ENCODE measurements around the gene ALOX12. TPM values are rescaled to one million over a fixed set of nuclear protein-coding genes. Genes with fewer than 3 reads are reported as not detected.
A peak's percentile ranks its signal among the peaks of the same experiment; 100 is the strongest.

Gene ALOX12
- total and polyA plus RNA-seq, 7 donors, result 0.03 TPM; not detected in 6

DNA sequence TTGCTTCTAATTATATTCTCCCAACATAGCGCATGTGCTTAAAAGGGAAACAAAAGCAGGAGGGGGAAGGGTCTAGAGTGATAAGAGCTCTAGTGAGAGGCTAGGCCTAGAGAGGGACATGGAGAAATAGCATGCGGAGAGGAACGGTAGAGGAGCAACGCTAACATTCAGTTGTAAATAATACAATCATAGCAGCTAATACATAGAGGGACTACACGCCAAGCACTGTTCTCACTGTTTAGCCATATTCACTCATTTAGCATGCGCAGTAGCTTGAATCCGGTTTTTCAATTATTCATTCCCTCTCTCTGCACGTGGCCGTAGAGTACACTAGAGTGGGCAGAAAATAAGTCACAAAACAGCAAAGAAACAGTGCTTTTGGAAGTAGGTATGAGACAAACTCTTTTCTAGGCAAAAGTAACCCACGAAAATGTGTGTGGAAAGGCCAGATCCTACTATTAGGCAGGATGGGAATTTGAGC lies 1.7 kb upstream of the ALOX12 start:
- Histone ChIP-seq H3K27me3 (ENCODE audit: insufficient read depth in 3 of 3, low read length in 2 of 3) (peaks cover 0 to 4% (median 0%) of the 10 kb centered on the region in 3 donors), H3K4me1 (no peaks in the 10 kb centered on the region), H3K36me3 (ENCODE audit: insufficient read depth in 1 of 2, low read depth in 1 of 2) (peaks cover 0 to 6% of the 10 kb centered on the region in 2 donors), H3K27ac (no peak overlapping the region), H3K9me3 (peaks cover 4% of the 10 kb centered on the region), H3K4me3 (no peak overlapping the region)
- TF ChIP-seq, protein P1, sequence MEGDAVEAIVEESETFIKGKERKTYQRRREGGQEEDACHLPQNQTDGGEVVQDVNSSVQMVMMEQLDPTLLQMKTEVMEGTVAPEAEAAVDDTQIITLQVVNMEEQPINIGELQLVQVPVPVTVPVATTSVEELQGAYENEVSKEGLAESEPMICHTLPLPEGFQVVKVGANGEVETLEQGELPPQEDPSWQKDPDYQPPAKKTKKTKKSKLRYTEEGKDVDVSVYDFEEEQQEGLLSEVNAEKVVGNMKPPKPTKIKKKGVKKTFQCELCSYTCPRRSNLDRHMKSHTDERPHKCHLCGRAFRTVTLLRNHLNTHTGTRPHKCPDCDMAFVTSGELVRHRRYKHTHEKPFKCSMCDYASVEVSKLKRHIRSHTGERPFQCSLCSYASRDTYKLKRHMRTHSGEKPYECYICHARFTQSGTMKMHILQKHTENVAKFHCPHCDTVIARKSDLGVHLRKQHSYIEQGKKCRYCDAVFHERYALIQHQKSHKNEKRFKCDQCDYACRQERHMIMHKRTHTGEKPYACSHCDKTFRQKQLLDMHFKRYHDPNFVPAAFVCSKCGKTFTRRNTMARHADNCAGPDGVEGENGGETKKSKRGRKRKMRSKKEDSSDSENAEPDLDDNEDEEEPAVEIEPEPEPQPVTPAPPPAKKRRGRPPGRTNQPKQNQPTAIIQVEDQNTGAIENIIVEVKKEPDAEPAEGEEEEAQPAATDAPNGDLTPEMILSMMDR (IDR thresholded peaks at IDR 0.05), result no peak
- 88 to 89% (median 89%) methylated on average over 10 of the region's 10 CpGs for WGBS, 3 donors
- no peak for DNase-seq
- intact Hi-C loops (cut with DNase I), result no loop called here
- no peak for ATAC-seq

DNA sequence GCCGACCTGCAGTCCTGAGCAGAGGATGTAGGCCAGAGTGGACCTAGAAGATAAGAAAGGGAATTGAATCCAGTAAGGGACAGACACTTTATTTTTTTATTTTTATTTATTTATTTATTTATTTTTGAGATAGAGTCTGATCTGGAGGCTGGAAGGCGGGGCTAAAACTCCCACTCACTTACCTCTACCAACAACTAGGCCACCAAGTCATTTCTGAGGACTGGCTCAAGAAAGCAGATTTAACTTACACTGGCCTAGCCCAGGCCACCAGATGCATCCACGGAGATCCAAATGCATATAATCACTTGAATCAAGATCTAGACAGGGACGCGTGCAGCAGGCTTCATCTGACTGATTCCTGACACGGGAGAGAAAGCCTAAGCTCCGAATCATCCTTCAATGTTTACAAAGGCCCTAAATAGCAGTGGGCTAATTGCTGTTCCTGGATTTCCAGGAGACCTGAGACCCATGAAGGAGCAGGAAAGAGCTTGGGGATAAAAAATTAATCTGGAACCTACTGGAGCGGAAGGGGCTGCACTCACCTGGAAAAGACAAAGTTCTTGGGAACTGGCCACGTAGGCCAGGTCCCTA lies 1.1 kb upstream of the ALOX12 start:
- Histone ChIP-seq H3K4me1 (no peaks in the 10 kb centered on the region), H3K4me3 (no peak overlapping the region), H3K27ac (no peak overlapping the region), H3K27me3 (ENCODE audit: insufficient read depth in 3 of 3, low read length in 2 of 3) (peaks cover 0 to 4% (median 0%) of the 10 kb centered on the region in 3 donors), H3K36me3 (ENCODE audit: insufficient read depth in 1 of 2, low read depth in 1 of 2) (peaks cover 0 to 12% of the 10 kb centered on the region in 2 donors), H3K9me3 (no peaks in the 10 kb centered on the region)
- TF ChIP-seq, protein P1 (IDR thresholded peaks at IDR 0.05), result no peak
- WGBS, 3 donors, result 90 to 94% (median 91%) methylated on average over 9 of the region's 9 CpGs
- intact Hi-C loops (cut with DNase I), result no loop called here
- no peak for DNase-seq
- ATAC-seq, result no peak

DNA sequence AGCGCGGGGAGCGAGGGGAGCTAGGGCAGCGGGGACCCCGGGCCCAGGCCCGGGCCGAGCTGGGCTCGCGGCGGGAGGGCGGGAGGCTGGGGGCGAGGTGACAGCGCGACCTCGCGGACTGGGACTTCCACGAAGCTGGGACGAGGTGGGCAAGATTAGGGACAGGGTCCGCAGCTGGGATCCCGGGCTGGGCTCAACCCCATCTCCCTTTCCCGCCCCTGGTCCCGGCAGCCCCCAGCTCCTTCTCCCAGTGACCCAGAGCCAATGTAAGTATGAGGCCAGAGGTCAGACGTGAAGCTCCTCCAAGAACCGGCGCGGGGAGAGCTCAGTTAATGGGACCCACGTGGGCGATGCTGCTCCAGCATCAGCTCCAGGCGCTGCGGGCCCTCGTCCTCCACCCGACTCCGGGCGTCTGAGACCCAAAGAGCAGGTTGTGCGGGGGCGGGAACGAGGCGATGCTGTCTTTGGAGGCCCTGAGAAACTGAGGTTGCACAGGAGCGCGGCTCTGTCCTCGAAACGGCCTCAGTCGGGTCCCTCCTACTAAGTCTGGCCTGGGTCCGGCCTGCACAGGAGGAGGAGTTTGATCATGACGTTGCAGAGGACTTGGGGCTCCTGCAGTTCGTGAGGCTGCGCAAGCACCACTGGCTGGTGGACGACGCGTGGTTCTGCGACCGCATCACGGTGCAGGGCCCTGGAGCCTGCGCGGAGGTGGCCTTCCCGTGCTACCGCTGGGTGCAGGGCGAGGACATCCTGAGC lies 585 bp downstream of the ALOX12 start:
- ATAC-seq (peak in 2 of 4 donors; percentile 16 to 22), DNase-seq (no peak)
- WGBS, 3 donors, result 55 to 65% (median 55%) methylated on average over 46 to 58 of the region's 58 CpGs
- TF ChIP-seq, protein P1 (IDR thresholded peaks at IDR 0.05), result no peak
- peak overlapping the region; percentile 49 for H3K4me3 ChIP-seq
- H3K27ac ChIP-seq, result no peak overlapping the region
- no peaks in the 10 kb centered on the region for H3K4me1 ChIP-seq
- no peaks in the 10 kb centered on the region for H3K9me3 ChIP-seq
- peaks cover 0 to 4% (median 0%) of the 10 kb centered on the region in 3 donors for H3K27me3 ChIP-seq (ENCODE audit: insufficient read depth in 3 of 3, low read length in 2 of 3)
- intact Hi-C loops (cut with DNase I), result no loop called here
- peaks cover 0 to 29% of the 10 kb centered on the region in 2 donors for H3K36me3 ChIP-seq (ENCODE audit: insufficient read depth in 1 of 2, low read depth in 1 of 2)

DNA sequence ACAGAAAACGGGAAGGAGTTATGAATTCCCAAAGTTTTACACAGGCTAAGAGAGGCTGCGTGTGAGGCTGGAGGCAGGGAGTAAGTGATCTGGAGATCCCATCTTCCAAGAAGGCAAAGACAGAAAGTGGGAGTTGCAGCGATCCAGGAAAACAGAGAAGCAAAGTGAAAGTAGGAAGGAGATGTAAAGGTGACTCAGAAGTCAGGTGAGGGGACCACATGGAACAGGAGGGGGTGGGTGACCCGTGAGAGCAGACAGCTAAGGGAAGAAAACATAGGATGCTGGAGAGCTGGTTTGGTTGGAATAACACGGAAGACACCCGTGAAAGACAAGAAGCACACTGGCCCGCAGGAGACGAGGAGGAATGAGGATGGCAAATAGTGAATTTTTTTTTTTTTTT lies 1.3 kb downstream of the ALOX12 start:
- Histone ChIP-seq H3K4me1 (no peaks in the 10 kb centered on the region), H3K9me3 (no peaks in the 10 kb centered on the region), H3K4me3 (no peak overlapping the region), H3K36me3 (ENCODE audit: insufficient read depth in 1 of 2, low read depth in 1 of 2) (peaks cover 3 to 36% of the 10 kb centered on the region in 2 donors), H3K27ac (no peak overlapping the region), H3K27me3 (ENCODE audit: insufficient read depth in 3 of 3, low read length in 2 of 3) (peaks cover 0 to 4% (median 0%) of the 10 kb centered on the region in 3 donors)
- 82 to 87% (median 85%) methylated on average over 8 of the region's 8 CpGs for WGBS, 3 donors
- intact Hi-C loops (cut with DNase I), result no loop called here
- TF ChIP-seq, protein P1 (IDR thresholded peaks at IDR 0.05), result no peak
- no peak for DNase-seq
- ATAC-seq, result no peak

Measured in psoas muscle (tissue), 8 donors.